A673 (cell line): ENCODE results near the gene CAMK1D. TPM values are rescaled to one million over a fixed set of nuclear protein-coding genes. Genes with fewer than 3 reads are reported as not detected.

Experiments used
- BruUV-seq: library from RNA; stranded (reverse); fragments of 400-500 nt; replicated peaks from 2 replicates; lab custom pipeline; 2021; lab: Mats Ljungman, UMichigan
- CTCF ChIA-PET: fragments of 300-600 bp; sonication (Branson Sonifier 250); formaldehyde crosslinking; loops from one replicate; lab custom pipeline; 2022; ENCODE audit warnings: antibody characterized with exemption; lab: Charles Lee
- POLR2A ChIA-PET: fragments of 300-600 bp; sonication (Branson Sonifier 250); formaldehyde crosslinking; loops from one replicate; lab custom pipeline; 2022; ENCODE audit warnings: antibody characterized with exemption; ENCODE audit not compliant: low non-redundant PET; lab: Charles Lee
- DNase-seq: peaks from one replicate; pipeline ENCODE4 v3.0.0-alpha.2; 2015; ENCODE audit warnings: low spot score
- H3K27ac ChIP-seq: fragments of 200-600 bp; sonication (generic); 2 replicates; pipeline ENCODE4 v1.5.1; 2016; ENCODE audit warnings: mixed run types, low read depth, mild to moderate bottlenecking, mixed read lengths, antibody characterized with exemption, low read length; ENCODE audit not compliant: poor library complexity, severe bottlenecking
- H3K27me3 ChIP-seq: fragments of 200-600 bp; sonication (generic); replicated peaks from 2 replicates; pipeline ENCODE4 v1.6.1; 2017; ENCODE audit warnings: mixed run types, low read depth, mild to moderate bottlenecking, mixed read lengths, antibody characterized with exemption, low read length; ENCODE audit not compliant: insufficient read depth, poor library complexity
- H3K36me3 ChIP-seq: fragments of 200-600 bp; sonication (generic); 2 replicates; pipeline ENCODE4 v1.6.1; 2016; ENCODE audit warnings: mixed run types, mild to moderate bottlenecking, mixed read lengths, antibody characterized with exemption, low read length; ENCODE audit not compliant: insufficient read depth, poor library complexity, severe bottlenecking
- H3K4me1 ChIP-seq: fragments of 200-600 bp; sonication (generic); 2 replicates; pipeline ENCODE4 v1.6.1; 2017; ENCODE audit warnings: mixed run types, mild to moderate bottlenecking, mixed read lengths, antibody characterized with exemption, low read length; ENCODE audit not compliant: insufficient read depth, poor library complexity, severe bottlenecking
- H3K4me3 ChIP-seq: fragments of 200-600 bp; sonication (generic); 2 replicates; pipeline ENCODE4 v1.5.1; 2016; ENCODE audit warnings: low read depth, mixed run types, mild to moderate bottlenecking, mixed read lengths, low read length; ENCODE audit not compliant: poor library complexity, severe bottlenecking
- H3K9me3 ChIP-seq: fragments of 200-600 bp; sonication (generic); 2 replicates; pipeline ENCODE4 v1.6.1; 2016; ENCODE audit warnings: mixed run types, low read depth, mild to moderate bottlenecking, mixed read lengths, antibody characterized with exemption, low read length; ENCODE audit not compliant: poor library complexity, severe bottlenecking
- CTCF ChIP-seq: fragments of 300-800, 200-600 bp; sonication (generic); conservative IDR thresholded peaks from 2 replicates; pipeline ENCODE4 v1.5.1; 2017; ENCODE audit warnings: low read depth, mild to moderate bottlenecking, antibody characterized with exemption, low read length, moderate library complexity, mixed read lengths
- EZH2 ChIP-seq: fragments of 200-600 bp; sonication (generic); IDR thresholded peaks from 2 replicates; pipeline ENCODE4 v1.6.1; 2017; ENCODE audit warnings: borderline replicate concordance, low read depth, mild to moderate bottlenecking, mixed read lengths, antibody characterized with exemption, low read length; ENCODE audit not compliant: poor library complexity, severe bottlenecking
- intact Hi-C: fragments of 100-400 bp; cut with micrococcal nuclease; formaldehyde crosslinking; loops from one replicate; pipeline ENCODE4 v1.10.0; 2022; ENCODE audit not compliant: unreplicated experiment
- total RNA-seq: library from RNA; stranded (reverse); gene quantifications from 2 replicates; pipeline ENCODE4 v1.2.3, GENCODE V29; 2021

Gene CAMK1D
- total RNA-seq, 1 experiment from 2014 or later: 23.7 TPM

GRCh38 chr10:12644380-12645144 is 295.2 kb downstream of the CAMK1D start:
- TF ChIP-seq CTCF: no peak
- no peak for TF ChIP-seq EZH2
- DNase-seq: no peak
- H3K4me1 ChIP-seq: peaks cover 3% of the 10 kb centered on the region
- H3K9me3 ChIP-seq: no peaks in the 10 kb centered on the region
- intact Hi-C loops: no loop called here
- ChIA-PET CTCF (no interaction called here), POLR2A (no interaction called here)
- no peak overlapping the region for H3K4me3 ChIP-seq
- no peaks in the 10 kb centered on the region for H3K27me3 ChIP-seq
- no TSS peak for BruUV-seq
- no peaks in the 10 kb centered on the region for H3K36me3 ChIP-seq
- no peak overlapping the region for H3K27ac ChIP-seq

- Histone ChIP-seq H3K9me3 (no peaks in the 10 kb centered on the region), H3K27ac (no peak overlapping the region), H3K4me1 (no peaks in the 10 kb centered on the region), H3K36me3 (no peaks in the 10 kb centered on the region), H3K4me3 (no peak overlapping the region), H3K27me3 (no peaks in the 10 kb centered on the region)
- intact Hi-C loops: no loop called here
- TF ChIP-seq CTCF (no peak), EZH2 (no peak)
- no TSS peak for BruUV-seq
- POLR2A ChIA-PET: no interaction called here
- no peak for DNase-seq
- CTCF ChIA-PET: interaction anchor here (0.8 kb wide), 1 partner anchor 11 kb away, joined by 3 read pairs; no protein-coding TSS in a partner anchor
Measured at GRCh38 chr10:12645449-12645848, 296.1 kb downstream of the CAMK1D start.

GRCh38 chr10:12649012-12649584 is 299.8 kb downstream of the CAMK1D start:
- no peak for DNase-seq
- Histone ChIP-seq H3K4me1 (no peaks in the 10 kb centered on the region), H3K4me3 (no peak overlapping the region), H3K27ac (no peak overlapping the region), H3K36me3 (no peaks in the 10 kb centered on the region), H3K9me3 (peaks cover 6% of the 10 kb centered on the region), H3K27me3 (no peaks in the 10 kb centered on the region)
- TF ChIP-seq CTCF: no peak
- CTCF ChIA-PET: no interaction called here
- POLR2A ChIA-PET: no interaction called here
- intact Hi-C loops: no loop called here
- no TSS peak for BruUV-seq
